Fibroblast of gingiva (primary cell): ENCODE measurements around the gene BUB1B.

Experiments used
- DNase-seq: peaks from one replicate; pipeline ENCODE4 v3.0.0-alpha.2; 2011; ENCODE audit warnings: low read depth

Gene BUB1B

DNA sequence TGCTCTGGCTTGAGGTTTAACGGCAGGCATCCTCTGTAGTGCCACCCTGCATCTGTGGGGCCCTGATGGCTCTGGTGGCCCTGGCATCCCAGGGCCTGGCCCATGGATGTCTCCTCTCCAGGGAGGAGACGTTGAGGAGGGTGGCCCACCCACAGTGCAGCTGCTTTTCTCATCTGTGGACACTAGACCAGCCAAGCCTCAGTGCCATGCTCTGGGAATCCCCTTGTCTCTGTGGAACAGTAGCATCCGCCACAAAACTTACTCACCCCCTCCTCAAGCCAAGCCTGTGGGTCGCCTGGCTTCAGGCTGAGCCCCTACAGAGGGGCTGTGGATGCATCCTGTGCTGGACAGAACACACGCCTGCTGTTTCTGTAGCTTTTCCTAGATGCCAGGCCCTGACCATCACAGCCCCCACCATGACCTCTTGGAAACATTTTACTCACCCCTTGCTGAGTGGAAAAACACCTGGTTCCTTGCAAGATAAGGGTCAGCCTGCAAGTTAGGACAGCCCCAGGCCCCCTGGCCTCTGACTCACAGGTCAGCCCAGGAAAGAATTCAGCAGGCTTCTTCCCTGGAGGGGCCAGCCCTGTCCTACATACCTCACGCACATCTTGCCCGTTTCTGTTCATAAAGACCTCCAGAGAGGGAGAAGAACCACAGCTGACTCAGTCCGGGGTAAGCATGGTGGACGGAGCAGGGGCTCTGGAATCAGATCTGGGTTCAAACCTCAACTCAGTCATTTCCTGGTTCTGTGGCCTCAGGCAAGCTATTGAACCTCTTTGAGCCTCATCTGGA is 97.0 kb downstream of the BUB1B start:
- DNase-seq, result no peak

DNA sequence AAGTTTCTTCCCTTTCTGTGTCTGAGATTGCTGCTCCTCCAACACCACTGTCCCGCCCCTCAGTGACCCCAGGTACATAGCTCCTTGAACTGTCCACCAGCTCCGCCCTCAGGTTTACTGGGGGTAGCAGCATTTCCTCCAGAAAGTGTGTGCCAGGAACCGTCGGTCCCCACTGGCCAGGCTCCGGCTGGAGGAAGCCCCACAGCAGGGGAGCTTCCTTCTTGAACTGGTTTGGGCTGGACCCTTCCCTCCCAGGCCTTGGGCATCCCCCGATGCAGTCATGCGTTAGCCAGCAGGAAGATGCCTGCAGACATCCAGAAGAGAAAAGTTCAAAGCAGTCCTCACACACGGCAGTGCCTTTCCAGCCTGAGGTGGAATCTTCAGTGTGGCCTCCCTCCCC is 97.7 kb downstream of the BUB1B start:
- no peak for DNase-seq

DNA sequence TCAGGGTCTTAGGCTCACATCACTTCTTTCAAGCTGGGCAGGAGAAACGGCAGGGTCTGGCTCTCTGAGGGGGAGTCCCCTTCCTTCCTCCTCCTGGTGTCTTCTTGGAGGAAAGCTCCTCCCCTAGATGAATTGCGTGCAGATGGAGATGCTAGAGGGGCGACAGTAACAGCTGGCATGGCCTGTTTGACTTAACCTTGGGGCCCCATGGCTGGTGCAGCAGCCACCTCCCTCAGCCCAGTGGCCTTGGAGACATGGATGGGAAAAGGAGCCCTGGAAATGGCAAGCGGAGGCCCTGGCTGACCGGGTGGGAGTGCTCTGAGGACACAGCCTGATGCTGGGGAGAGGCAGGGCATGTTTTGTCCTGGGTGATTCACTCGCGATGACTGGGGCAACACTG is 98.2 kb downstream of the BUB1B start:
- DNase-seq, result no peak

DNA sequence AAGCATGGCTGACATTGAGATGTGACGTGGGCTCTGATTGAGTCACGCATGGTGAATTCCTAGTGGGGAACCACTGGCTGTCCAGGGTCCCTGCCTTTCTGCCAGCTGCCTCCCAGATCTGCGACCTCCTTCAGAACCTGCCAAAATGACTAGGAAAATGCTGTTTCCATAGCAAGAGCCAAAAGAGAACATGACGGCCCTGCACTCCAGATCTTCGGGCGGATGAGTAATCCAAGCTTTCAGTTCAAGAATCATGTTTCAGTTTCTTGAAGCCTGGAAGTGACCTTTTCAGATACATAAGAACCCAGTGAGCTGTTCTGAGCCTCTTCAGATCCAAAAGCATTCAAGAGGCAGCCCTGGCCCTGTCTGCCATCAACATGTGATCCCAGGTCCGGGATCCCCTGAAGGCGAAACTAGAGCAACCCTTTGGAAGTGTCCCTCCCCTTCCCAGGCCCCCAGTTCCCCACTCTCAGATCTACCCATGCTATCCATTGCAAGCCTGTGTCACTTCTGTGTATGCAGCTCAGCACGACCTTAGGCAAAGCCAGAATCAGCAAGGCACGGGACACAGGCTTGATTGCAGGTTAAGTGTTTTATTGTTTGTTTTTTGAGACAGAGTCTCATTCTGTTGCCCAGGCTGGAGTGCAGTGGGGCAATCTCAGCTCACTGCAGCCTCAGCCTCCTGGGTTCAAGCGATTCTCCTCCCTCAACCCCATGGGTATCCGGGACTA is 102.3 kb downstream of the BUB1B start:
- DNase-seq, result peak; percentile 86

DNA sequence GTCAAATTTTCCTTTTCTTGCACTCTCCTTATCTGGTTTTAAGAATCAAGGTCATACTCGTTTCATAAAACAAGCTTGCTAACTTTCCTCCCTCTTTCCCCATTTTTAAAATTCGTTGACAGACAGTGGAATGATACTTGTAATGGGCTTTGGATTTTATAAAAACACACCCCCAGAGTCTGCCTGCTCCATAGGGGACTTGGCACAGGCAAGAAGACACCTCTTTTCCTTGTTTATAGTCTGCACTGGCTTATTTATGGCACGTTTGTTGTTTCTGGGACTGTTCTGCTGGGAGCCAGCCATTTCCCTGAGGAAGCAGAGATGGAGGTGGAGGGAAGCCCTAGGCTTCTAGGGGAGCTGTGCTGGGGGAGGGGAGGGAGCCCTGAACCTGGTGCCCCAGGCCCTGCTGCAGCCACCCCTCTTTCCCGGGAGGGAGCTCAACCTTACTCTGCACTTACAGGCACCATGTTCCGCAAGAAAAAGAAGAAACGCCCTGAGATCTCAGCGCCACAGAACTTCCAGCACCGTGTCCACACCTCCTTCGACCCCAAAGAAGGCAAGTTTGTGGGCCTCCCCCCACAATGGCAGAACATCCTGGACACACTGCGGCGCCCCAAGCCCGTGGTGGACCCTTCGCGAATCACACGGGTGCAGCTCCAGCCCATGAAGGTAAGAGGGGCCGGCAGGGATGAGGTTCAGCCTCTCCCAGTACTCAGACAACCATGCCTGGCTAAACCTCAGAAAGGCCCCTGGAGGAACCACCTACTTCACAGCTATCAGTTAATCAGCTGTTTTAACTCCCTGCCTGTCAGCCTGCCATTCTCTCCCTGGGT is 103.7 kb downstream of the BUB1B start:
- no peak for DNase-seq

DNA sequence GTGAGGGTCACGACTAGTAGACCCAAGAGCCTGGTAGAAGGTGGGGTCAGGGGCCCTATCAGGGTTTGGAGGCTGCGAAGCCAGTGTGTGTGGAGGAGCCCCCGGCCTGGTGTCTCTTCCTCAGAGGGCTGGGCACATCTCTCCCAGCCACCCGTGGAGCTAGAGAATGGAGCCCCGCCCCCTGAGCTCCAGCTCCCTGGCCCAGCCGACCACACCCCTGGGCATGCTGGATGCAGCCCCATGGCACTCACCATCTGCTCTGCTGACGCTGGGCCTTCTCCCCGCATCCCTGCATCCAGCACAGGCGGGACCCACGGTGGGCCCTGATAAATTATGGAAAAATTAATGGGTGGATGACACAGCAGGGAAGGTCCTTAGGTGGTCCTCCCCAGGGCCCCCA is 104.5 kb downstream of the BUB1B start:
- DNase-seq, result no peak

DNA sequence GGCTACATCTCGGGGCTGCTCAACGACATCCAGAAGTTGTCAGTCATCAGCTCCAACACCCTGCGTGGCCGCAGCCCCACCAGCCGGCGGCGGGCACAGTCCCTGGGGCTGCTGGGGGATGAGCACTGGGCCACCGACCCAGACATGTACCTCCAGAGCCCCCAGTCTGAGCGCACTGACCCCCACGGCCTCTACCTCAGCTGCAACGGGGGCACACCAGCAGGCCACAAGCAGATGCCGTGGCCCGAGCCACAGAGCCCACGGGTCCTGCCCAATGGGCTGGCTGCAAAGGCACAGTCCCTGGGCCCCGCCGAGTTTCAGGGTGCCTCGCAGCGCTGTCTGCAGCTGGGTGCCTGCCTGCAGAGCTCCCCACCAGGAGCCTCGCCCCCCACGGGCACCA is 105.0 kb downstream of the BUB1B start:
- DNase-seq, result no peak

DNA sequence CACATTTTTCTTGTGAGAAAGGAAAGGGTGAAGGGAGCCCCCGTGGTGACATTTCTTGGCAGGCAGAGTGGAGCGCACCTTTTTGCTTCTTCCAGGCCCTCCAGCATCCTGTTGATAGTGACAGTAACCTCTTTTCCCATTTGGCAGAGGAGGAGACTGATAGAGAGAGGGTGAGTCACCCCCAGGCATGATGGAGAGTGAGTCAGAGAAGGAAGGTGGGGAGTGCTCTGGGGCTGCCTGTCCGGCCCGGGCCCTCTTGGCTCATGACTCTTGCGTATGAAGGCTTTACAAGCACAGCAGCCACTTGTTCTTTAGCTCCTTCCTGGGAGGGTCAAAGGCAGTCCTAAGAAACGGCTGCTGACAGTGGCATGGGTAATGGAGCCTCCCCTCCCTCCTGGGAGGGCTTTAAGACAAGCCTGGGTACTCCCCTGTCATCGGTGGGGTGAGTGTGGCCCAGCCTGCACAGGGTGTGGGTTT is 106.0 kb downstream of the BUB1B start:
- peak; percentile 85 for DNase-seq

DNA sequence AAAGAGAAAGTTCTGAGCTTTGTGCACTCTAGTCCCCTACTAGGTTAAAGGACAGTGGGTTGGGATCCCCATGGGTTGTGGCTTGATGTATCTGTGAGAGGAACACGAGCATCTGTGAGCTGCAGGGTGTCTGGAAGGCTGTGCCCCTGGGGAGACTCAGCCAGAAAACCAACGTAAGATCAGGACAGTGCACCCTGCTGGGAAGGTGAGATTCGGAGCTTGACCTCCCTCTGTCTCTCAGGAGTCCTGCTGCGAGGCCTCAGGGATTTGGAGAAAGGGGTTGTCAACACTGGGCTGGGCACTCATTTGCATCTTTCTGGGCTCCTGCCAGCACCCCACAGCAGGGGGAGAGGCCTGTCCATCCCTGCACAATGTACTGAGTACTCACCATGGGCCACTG is 106.8 kb downstream of the BUB1B start:
- no peak for DNase-seq

DNA sequence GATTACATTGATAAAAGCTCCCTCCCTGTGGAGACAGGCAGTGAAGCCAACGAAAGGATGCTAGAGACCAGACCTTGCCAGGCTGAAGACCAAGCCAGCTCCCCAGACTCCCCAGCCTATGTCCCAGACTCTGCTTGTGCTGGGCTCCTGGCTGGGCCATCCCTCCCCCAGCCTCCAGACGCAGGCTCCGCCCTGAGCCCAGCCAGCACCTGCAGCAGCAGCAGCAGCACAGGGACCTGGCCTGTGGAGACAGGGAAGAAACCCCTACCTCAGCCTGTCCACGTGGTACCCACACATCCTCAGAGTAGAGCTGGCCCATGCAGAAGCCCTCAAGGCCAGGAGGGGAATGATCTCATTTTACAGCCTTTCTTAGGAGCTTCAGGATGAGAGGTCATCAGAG is 108.7 kb downstream of the BUB1B start:
- no peak for DNase-seq

DNA sequence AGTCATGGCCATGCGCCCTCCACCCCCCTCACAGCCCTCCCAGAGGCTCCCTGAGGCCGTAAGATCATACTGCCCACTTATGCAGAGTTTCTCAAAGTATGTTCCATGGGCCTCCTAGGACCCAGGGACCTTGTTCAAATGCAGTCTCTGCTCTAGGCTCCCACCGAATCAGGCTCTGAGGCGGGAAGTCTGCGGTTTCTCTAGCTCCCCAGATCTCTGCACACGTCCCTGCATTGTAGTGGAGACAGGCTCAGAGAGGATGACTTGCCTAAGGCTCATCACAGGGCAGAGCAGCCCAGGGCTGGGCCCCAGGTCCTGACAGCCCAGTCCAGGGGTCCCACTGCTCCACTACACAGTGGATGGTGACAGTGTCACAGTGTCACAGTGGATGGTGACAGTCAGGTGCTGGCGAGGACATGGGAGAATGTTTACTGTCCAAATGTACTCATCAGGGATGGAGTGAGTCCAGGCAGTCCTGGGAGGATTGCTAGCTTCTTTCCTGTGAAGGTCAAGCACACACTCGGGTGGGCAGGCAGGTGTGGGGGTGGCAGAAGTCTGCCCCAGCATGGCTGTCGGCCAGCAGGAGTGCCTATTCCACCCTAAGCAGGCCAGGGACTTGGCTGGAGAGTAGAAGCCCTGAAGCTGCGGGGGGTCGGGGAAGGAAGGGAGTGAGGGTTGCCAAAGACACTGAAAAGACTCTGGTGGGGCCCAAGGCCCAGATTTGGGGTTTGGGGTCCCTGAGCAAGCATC is 109.6 kb downstream of the BUB1B start:
- DNase-seq, result no peak
